HCT116 (cell line): ENCODE data around the gene DICER1. TPM values are rescaled to one million over a fixed set of nuclear protein-coding genes. Genes with fewer than 3 reads are reported as not detected.

ENCODE experiments used
- ATAC-seq: fragments of 200-7000 bp; cut with Tn5 transposase; 2 replicates; pipeline ENCODE4 v1.9.1; 2020; ENCODE audit warnings: mild to moderate bottlenecking, moderate library complexity
- BruUV-seq: library from RNA; stranded (reverse); fragments of 400-500 nt; replicated peaks from 2 replicates; lab custom pipeline; 2021; lab: Mats Ljungman, UMichigan
- CTCF ChIA-PET: fragments of 300-600 bp; sonication (Branson Sonifier 250); formaldehyde crosslinking; loops from one replicate; lab custom pipeline; 2021; ENCODE audit warnings: antibody characterized with exemption; lab: Charles Lee
- POLR2A ChIA-PET: fragments of 300-600, 350-600 bp; sonication (Branson Sonifier 250); formaldehyde crosslinking; loops from one replicate; lab custom pipeline; 2021; ENCODE audit warnings: antibody characterized with exemption; lab: Charles Lee
- RAD21 ChIA-PET, 2 experiments: fragments of 300-600 bp; sonication (Branson Sonifier 250); formaldehyde crosslinking; loops; one replicate each; lab custom pipeline; 2023; ENCODE audit warnings: low total read pairs in 2 of 2; ENCODE audit not compliant: uncharacterized antibody in 2 of 2, unreplicated experiment in 2 of 2, low non-redundant PET in 1 of 2; lab: Charles Lee
- DNase-seq: peaks from one replicate; pipeline ENCODE4 v3.0.0-alpha.2; 2010; ENCODE audit warnings: low read depth, low spot score
- H2AFZ ChIP-seq: fragments of 200-600 bp; shearing (Covaris generic), sonication (generic); 2 replicates; pipeline ENCODE4 v1.6.1; 2017; ENCODE audit warnings: low read depth, mixed run types, mixed read lengths, antibody characterized with exemption, low read length; ENCODE audit not compliant: poor library complexity, severe bottlenecking
- H3K27ac ChIP-seq: 2 replicates; pipeline ENCODE4 v1.5.1; 2012; ENCODE audit warnings: low read depth, low read length
- H3K27me3 ChIP-seq: fragments of 200-600 bp; sonication (generic); 2 replicates; pipeline ENCODE4 v1.6.1; 2016; ENCODE audit warnings: mixed run types, low read length, mixed read lengths; ENCODE audit not compliant: insufficient read depth
- H3K36me3 ChIP-seq, 2 experiments: fragments of 200-500 bp in 1 of 2; fragments of 200-600 bp in 1 of 2; sonication (Bioruptor generic) in 1 of 2; sonication (generic) in 1 of 2; 2 replicates each; pipeline versions ENCODE4 v1.5.1 to v1.6.1; 2014 to 2016; ENCODE audit warnings: low read length in 2 of 2, inconsistent platforms in 1 of 2, mixed read lengths in 1 of 2, mixed run types in 1 of 2; ENCODE audit not compliant: insufficient read depth in 2 of 2, control insufficient read depth in 1 of 2
- H3K4me1 ChIP-seq, 2 experiments: fragments of 200-600 bp in 1 of 2; sonication (generic) in 1 of 2; 2 replicates each; pipeline versions ENCODE4 v1.5.1 to v1.6.1; 2012 to 2017; ENCODE audit warnings: low read length in 2 of 2, inconsistent platforms in 1 of 2, mild to moderate bottlenecking in 1 of 2, mixed read lengths in 1 of 2, mixed run types in 1 of 2, moderate library complexity in 1 of 2; ENCODE audit not compliant: insufficient read depth in 2 of 2, control insufficient read depth in 1 of 2
- H3K4me2 ChIP-seq: fragments of 200-600 bp; sonication (generic); 2 replicates; pipeline ENCODE4 v1.6.1; 2017; ENCODE audit warnings: mixed run types, low read length, mixed read lengths
- H3K4me3 ChIP-seq, 2 experiments: fragments of 200-600 bp in 1 of 2; sonication (generic) in 1 of 2; replicated peaks in 1 of 2; 2 replicates each; pipeline ENCODE4 v1.5.1; 2011 to 2016; ENCODE audit warnings: low read length in 2 of 2, control low read depth in 1 of 2, low read depth in 1 of 2, mild to moderate bottlenecking in 1 of 2, mixed read lengths in 1 of 2, mixed run types in 1 of 2
- H3K79me2 ChIP-seq: fragments of 200-600 bp; sonication (generic); 2 replicates; pipeline ENCODE4 v1.6.1; 2017; ENCODE audit warnings: mild to moderate bottlenecking, mixed run types, low read length, moderate library complexity, mixed read lengths; ENCODE audit not compliant: insufficient read depth
- H3K9ac ChIP-seq: fragments of 200-600 bp; sonication (generic); 2 replicates; pipeline ENCODE4 v1.6.1; 2016; ENCODE audit warnings: low read length, mixed read lengths
- H3K9me2 ChIP-seq: fragments of 200-600 bp; sonication (generic), shearing (Covaris generic); 2 replicates; pipeline ENCODE4 v1.6.1; 2017; ENCODE audit warnings: mixed run types, mild to moderate bottlenecking, moderate library complexity; ENCODE audit not compliant: insufficient read depth
- H3K9me3 ChIP-seq, 2 experiments: fragments of 200-500 bp in 1 of 2; fragments of 200-600 bp in 1 of 2; sonication (Bioruptor generic) in 1 of 2; sonication (generic) in 1 of 2; 2 replicates each; pipeline ENCODE4 v1.6.1; 2014 to 2017; ENCODE audit warnings: low read length in 2 of 2, mixed read lengths in 2 of 2, inconsistent platforms in 1 of 2, low read depth in 1 of 2, mild to moderate bottlenecking in 1 of 2, mixed run types in 1 of 2, moderate library complexity in 1 of 2; ENCODE audit not compliant: control insufficient read depth in 1 of 2, insufficient read depth in 1 of 2
- H4K20me1 ChIP-seq: fragments of 200-600 bp; sonication (generic), shearing (Covaris generic); 2 replicates; pipeline ENCODE4 v1.6.1; 2017; ENCODE audit warnings: mixed run types, mild to moderate bottlenecking, moderate library complexity; ENCODE audit not compliant: insufficient read depth
- CEBPB ChIP-seq: IDR thresholded peaks from 2 replicates; pipeline ENCODE4 v1.6.1; 2012; ENCODE audit warnings: low read depth
- ELF1 ChIP-seq: IDR thresholded peaks from 2 replicates; pipeline ENCODE4 v1.6.1; 2012; ENCODE audit warnings: low read depth, borderline replicate concordance
- POLR2A ChIP-seq: IDR thresholded peaks from 2 replicates; pipeline ENCODE4 v1.7.0; 2011; ENCODE audit warnings: borderline replicate concordance; ENCODE audit not compliant: insufficient read depth, insufficient read length; ENCODE audit errors: extremely low read depth
- RAD21 ChIP-seq: IDR thresholded peaks from 2 replicates; pipeline ENCODE4 v1.6.1; 2012; ENCODE audit warnings: low read depth, mild to moderate bottlenecking
- SIN3A ChIP-seq: IDR thresholded peaks from 2 replicates; pipeline ENCODE4 v1.6.1; 2012; ENCODE audit warnings: low read depth
- SP1 ChIP-seq: IDR thresholded peaks from 2 replicates; pipeline ENCODE4 v1.6.1; 2012; ENCODE audit warnings: low read depth
- ZNF274 ChIP-seq: fragments of 200-500 bp; sonication (Bioruptor generic); IDR thresholded peaks from 2 replicates; pipeline ENCODE4 v1.6.1; 2014; ENCODE audit warnings: mild to moderate bottlenecking, low read depth, low read length, inconsistent platforms
- intact Hi-C: fragments of 100-400 bp; cut with micrococcal nuclease; formaldehyde crosslinking; loops from 2 replicates; pipeline ENCODE4 v1.10.0; 2022
- total RNA-seq: library from RNA; stranded (reverse); gene quantifications from one replicate; pipeline ENCODE4 v1.2.1, GENCODE V29; 2021; ENCODE audit not compliant: unreplicated experiment
- TF ChIP-seq, protein P1 (sequence below), 3 experiments: fragments of 200-600 bp in 1 of 3; sonication (generic) in 1 of 3; IDR thresholded peaks in 2 of 3; conservative IDR thresholded peaks in 1 of 3; 2 replicates each; pipeline ENCODE4 v1.5.1; 2012 to 2017; ENCODE audit warnings: low read depth in 2 of 3, low read length in 2 of 3, antibody characterized with exemption in 1 of 3, borderline replicate concordance in 1 of 3, control low read depth in 1 of 3, mild to moderate bottlenecking in 1 of 3, mixed read lengths in 1 of 3, mixed run types in 1 of 3, moderate library complexity in 1 of 3; ENCODE audit not compliant: insufficient read depth in 1 of 3
- TF ChIP-seq, protein P2 (sequence below): IDR thresholded peaks from 2 replicates; pipeline ENCODE4 v1.6.1; 2012; ENCODE audit warnings: low read depth
- TF ChIP-seq, protein P3 (sequence below): IDR thresholded peaks from 2 replicates; pipeline ENCODE4 v1.6.1; 2012

The DICER1 gene
- total RNA-seq, 1 experiment from 2014 or later: 38.6 TPM

- Histone ChIP-seq H3K9ac (no peak overlapping the region), H3K27me3 (no peaks in the 10 kb centered on the region), H3K36me3 (no peaks in the 10 kb centered on the region), H3K4me3 (no peak overlapping the region), H3K79me2 (no peaks in the 10 kb centered on the region), H3K9me3 (no peaks in the 10 kb centered on the region), H3K4me2 (no peak overlapping the region), H2AFZ (no peak overlapping the region), H4K20me1 (no peaks in the 10 kb centered on the region), H3K4me1 (no peaks in the 10 kb centered on the region), H3K9me2 (no peaks in the 10 kb centered on the region), H3K27ac (no peak overlapping the region)
- BruUV-seq: no TSS peak
- intact Hi-C loops: no loop called here
- CTCF ChIA-PET: interaction anchor here (1.0 kb wide), 2 partner anchors 12 to 253 kb away, joined by 3 to 4 read pairs; no protein-coding TSS in a partner anchor
- POLR2A ChIA-PET: no interaction called here
- no peak for DNase-seq
- RAD21 ChIA-PET: no interaction called here
- TF ChIP-seq RAD21 (peak; percentile 39; the same call in 1 of the 2 replicates), POLR2A (no peak)
- TF ChIP-seq, protein P1, sequence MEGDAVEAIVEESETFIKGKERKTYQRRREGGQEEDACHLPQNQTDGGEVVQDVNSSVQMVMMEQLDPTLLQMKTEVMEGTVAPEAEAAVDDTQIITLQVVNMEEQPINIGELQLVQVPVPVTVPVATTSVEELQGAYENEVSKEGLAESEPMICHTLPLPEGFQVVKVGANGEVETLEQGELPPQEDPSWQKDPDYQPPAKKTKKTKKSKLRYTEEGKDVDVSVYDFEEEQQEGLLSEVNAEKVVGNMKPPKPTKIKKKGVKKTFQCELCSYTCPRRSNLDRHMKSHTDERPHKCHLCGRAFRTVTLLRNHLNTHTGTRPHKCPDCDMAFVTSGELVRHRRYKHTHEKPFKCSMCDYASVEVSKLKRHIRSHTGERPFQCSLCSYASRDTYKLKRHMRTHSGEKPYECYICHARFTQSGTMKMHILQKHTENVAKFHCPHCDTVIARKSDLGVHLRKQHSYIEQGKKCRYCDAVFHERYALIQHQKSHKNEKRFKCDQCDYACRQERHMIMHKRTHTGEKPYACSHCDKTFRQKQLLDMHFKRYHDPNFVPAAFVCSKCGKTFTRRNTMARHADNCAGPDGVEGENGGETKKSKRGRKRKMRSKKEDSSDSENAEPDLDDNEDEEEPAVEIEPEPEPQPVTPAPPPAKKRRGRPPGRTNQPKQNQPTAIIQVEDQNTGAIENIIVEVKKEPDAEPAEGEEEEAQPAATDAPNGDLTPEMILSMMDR (IDR thresholded peaks at IDR 0.05 in 2 of 3, conservative IDR thresholded peaks at IDR 0.05 in 1 of 3; ENCODE audit: borderline replicate concordance in 1 of 3, insufficient read depth in 1 of 3, low read depth in 2 of 3, low read length in 2 of 3): 0 out of 6 replicates have a peak, but pooled peaks of 2 of the 3 experiments have one; percentile 14 to 17
- ATAC-seq: no peak
Observed at GRCh38 chr14:95174184-95174792, 17.0 kb upstream of the DICER1 start.

DNA sequence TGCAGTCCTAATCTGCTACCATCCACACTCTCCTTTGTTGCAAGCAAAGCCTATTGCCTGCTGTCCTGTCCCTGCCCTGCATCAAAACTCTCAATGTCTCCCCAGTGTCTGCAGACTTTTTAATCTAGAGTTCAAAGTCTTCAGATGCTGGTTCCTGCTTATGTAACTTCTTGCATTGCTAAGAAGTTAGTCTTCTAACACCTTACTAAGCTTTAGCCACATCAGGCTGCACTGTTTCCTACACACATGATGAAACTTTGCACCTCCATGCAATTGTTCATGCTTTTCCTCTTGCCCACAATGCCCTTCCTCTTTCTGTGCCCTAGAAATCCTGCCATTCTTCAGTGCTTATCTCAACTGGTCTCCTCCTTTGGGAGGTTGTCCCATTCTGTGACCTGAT lies 16.2 kb upstream of the DICER1 start:
- BruUV-seq: no TSS peak
- Histone ChIP-seq H3K9me3 (no peaks in the 10 kb centered on the region), H3K4me3 (no peak overlapping the region), H2AFZ (no peak overlapping the region), H3K4me2 (no peak overlapping the region), H4K20me1 (no peaks in the 10 kb centered on the region), H3K27me3 (no peaks in the 10 kb centered on the region), H3K79me2 (no peaks in the 10 kb centered on the region), H3K9ac (no peak overlapping the region), H3K4me1 (no peaks in the 10 kb centered on the region), H3K27ac (no peak overlapping the region), H3K36me3 (no peaks in the 10 kb centered on the region), H3K9me2 (no peaks in the 10 kb centered on the region)
- intact Hi-C loops: no loop called here
- DNase-seq (no peak), ATAC-seq (no peak)
- CTCF ChIA-PET: no interaction called here
- POLR2A ChIA-PET: no interaction called here
- RAD21 ChIA-PET: no interaction called here
- no peak for TF ChIP-seq SP1
- no peak for TF ChIP-seq POLR2A
- TF ChIP-seq CEBPB: no peak
- TF ChIP-seq ELF1: no peak
- TF ChIP-seq, protein P1 (IDR thresholded peaks at IDR 0.05 in 2 of 3, conservative IDR thresholded peaks at IDR 0.05 in 1 of 3; ENCODE audit: borderline replicate concordance in 1 of 3, insufficient read depth in 1 of 3, low read depth in 2 of 3, low read length in 2 of 3): no peak
- no peak for TF ChIP-seq SIN3A
- TF ChIP-seq, protein P2, sequence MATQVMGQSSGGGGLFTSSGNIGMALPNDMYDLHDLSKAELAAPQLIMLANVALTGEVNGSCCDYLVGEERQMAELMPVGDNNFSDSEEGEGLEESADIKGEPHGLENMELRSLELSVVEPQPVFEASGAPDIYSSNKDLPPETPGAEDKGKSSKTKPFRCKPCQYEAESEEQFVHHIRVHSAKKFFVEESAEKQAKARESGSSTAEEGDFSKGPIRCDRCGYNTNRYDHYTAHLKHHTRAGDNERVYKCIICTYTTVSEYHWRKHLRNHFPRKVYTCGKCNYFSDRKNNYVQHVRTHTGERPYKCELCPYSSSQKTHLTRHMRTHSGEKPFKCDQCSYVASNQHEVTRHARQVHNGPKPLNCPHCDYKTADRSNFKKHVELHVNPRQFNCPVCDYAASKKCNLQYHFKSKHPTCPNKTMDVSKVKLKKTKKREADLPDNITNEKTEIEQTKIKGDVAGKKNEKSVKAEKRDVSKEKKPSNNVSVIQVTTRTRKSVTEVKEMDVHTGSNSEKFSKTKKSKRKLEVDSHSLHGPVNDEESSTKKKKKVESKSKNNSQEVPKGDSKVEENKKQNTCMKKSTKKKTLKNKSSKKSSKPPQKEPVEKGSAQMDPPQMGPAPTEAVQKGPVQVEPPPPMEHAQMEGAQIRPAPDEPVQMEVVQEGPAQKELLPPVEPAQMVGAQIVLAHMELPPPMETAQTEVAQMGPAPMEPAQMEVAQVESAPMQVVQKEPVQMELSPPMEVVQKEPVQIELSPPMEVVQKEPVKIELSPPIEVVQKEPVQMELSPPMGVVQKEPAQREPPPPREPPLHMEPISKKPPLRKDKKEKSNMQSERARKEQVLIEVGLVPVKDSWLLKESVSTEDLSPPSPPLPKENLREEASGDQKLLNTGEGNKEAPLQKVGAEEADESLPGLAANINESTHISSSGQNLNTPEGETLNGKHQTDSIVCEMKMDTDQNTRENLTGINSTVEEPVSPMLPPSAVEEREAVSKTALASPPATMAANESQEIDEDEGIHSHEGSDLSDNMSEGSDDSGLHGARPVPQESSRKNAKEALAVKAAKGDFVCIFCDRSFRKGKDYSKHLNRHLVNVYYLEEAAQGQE: no peak
- no peak for TF ChIP-seq ZNF274
- TF ChIP-seq, protein P3, sequence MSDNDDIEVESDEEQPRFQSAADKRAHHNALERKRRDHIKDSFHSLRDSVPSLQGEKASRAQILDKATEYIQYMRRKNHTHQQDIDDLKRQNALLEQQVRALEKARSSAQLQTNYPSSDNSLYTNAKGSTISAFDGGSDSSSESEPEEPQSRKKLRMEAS: no peak
